ENCODE measurements around the gene MAP2K7.

The MAP2K7 gene

DNA sequence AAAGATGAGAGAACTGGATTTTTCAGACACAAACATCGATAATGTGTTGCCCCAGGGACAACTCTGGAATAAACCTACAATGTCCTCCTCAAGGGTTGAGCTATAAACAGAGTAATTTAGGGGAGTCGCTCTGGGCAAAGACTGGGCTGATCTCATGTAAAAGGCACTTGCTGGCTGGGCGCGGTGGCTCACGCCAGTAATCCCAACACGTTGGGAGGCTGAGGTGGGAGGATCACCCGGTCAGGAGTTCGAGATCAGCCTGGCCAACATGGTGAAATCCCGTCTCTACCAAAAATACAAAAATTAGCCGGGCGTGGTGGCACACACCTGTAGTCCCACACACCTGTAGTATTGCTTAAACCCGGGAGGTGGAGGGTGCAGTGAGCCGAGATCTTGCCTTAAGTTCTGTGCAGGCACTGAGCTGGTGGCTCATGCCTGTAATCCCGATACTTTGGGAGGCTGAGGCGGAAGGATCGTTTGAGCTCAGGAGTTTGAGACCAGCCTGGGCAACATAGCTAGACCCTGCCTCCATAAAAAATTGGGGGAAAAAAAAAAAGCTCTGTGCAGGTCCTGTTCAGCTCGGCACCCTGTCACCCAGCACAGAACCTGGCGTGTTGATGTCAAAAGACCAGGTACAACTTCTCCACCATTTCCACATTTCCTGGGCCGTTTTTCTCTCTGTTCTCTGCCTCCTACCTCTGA lies 38.4 kb downstream of the MAP2K7 start:
- in situ Hi-C loops (cut with MboI; ENCODE audit: low pct_unique_long_range_greater_than_20kb, low sequenced_read_pairs, unreplicated experiment) = no loop called here
- TF ChIP-seq, protein P1, sequence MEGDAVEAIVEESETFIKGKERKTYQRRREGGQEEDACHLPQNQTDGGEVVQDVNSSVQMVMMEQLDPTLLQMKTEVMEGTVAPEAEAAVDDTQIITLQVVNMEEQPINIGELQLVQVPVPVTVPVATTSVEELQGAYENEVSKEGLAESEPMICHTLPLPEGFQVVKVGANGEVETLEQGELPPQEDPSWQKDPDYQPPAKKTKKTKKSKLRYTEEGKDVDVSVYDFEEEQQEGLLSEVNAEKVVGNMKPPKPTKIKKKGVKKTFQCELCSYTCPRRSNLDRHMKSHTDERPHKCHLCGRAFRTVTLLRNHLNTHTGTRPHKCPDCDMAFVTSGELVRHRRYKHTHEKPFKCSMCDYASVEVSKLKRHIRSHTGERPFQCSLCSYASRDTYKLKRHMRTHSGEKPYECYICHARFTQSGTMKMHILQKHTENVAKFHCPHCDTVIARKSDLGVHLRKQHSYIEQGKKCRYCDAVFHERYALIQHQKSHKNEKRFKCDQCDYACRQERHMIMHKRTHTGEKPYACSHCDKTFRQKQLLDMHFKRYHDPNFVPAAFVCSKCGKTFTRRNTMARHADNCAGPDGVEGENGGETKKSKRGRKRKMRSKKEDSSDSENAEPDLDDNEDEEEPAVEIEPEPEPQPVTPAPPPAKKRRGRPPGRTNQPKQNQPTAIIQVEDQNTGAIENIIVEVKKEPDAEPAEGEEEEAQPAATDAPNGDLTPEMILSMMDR (IDR thresholded peaks at IDR 0.05; ENCODE audit: extremely low read depth, insufficient read depth, missing control alignments) = no peak
- no peak for DNase-seq (ENCODE audit: low spot score)

DNA sequence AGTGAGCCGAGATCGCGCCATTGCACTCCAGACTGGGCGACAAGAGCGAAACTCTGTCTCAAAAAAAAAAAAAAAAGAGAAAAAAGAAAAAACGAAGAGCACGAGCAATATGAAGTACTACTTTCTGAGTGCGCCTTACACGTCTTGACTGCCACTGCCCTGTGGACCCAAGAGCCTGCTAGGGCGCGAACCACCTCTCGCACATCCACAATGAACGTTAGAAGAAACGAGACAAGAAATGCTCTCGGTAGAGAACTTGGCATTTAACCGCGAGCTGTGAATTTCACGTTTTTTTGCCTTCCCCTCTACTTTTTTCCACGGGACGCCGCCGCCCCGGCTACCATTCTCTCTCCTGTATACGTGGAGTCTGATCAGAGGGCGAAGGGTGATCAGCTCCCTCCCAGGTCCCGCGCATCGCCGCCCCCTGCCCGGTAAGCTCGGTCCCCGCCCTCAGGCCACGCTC lies 39.3 kb downstream of the MAP2K7 start:
- TF ChIP-seq, protein P1 (IDR thresholded peaks at IDR 0.05; ENCODE audit: extremely low read depth, insufficient read depth, missing control alignments) = no peak
- in situ Hi-C loops (cut with MboI; ENCODE audit: low pct_unique_long_range_greater_than_20kb, low sequenced_read_pairs, unreplicated experiment) = no loop called here
- no peak for DNase-seq (ENCODE audit: low spot score)

DNA sequence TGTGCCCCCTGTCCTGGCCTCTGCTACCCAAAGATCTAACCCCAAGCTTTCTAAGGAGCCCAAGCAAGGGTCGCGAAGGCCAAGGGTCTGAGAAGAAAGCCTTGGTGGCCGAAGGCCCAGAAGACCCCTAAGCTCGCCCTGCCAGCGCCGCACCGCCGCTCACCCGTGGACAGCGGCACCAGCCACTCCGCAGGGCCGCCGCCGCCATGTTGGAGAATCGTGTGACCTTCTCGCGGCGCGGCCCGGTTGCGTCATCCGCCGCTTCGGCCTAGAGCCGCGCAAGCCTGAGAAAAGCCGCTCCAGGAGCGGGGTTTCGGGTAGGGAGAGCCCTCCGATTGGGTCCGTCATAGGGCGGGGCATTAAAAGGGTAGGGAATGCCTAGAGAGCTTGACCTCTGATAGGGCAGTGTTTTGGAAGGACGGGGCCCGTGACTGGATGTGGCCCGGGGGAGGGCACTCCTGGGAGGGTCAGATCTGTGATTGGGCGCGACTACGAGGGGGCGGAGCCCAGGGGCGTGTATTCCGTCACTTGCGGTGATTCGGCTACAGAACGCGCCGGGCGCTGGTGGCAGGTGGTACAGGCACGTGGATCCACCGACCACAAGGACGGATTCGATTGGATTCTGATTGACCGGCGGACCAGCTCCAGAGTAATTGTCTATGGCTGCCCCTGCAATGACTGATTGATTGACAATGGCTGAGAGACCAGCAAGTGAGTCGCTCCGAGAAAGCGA lies 39.9 kb downstream of the MAP2K7 start, which contains the start of gene TIMM44:
TIMM44 (minus strand) TSS at position 223 of the 733 bp plus-strand sequence; CDS start at position 208, 15 bp downstream.
- peak; percentile 97 for DNase-seq (ENCODE audit: low spot score)
- TF ChIP-seq, protein P1 (IDR thresholded peaks at IDR 0.05; ENCODE audit: extremely low read depth, insufficient read depth, missing control alignments) = no peak
- in situ Hi-C loops (cut with MboI; ENCODE audit: low pct_unique_long_range_greater_than_20kb, low sequenced_read_pairs, unreplicated experiment) = no loop called here

GRCh38 chr19:7944177-7944761 lies 40.6 kb downstream of the MAP2K7 start:
- DNase-seq (ENCODE audit: low spot score) = peak; percentile 85
- in situ Hi-C loops (cut with MboI; ENCODE audit: low pct_unique_long_range_greater_than_20kb, low sequenced_read_pairs, unreplicated experiment) = no loop called here
- TF ChIP-seq, protein P1 (IDR thresholded peaks at IDR 0.05; ENCODE audit: extremely low read depth, insufficient read depth, missing control alignments) = peak; percentile 76

DNA sequence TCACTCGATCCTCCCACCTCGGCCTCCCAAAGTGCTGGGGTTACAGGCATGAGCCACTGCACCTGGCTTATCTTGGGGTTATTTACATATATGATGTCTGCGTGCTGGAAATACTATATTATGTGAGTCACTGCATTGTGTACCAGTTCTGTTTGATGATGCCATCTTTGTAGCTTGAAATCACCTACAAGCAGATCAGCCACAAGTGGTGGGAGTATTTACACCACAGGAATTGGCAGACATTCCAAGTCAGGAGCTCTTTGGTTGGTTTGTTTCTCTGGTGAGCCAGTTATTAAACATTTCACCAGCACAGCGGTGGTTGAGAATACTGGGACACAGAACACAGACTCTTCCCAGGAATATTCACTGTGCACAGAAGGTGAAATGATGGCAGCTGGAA lies 44.3 kb downstream of the MAP2K7 start:
- TF ChIP-seq, protein P1 (IDR thresholded peaks at IDR 0.05; ENCODE audit: extremely low read depth, insufficient read depth, missing control alignments) = no peak
- no peak for DNase-seq (ENCODE audit: low spot score)
- in situ Hi-C loops (cut with MboI; ENCODE audit: low pct_unique_long_range_greater_than_20kb, low sequenced_read_pairs, unreplicated experiment) = no loop called here

- TF ChIP-seq, protein P1 (IDR thresholded peaks at IDR 0.05; ENCODE audit: extremely low read depth, insufficient read depth, missing control alignments) = no peak
- no peak for DNase-seq (ENCODE audit: low spot score)
- in situ Hi-C loops (cut with MboI; ENCODE audit: low pct_unique_long_range_greater_than_20kb, low sequenced_read_pairs, unreplicated experiment) = no loop called here
Observed at GRCh38 chr19:7953060-7953459, 49.4 kb downstream of the MAP2K7 start.

Data from GM13977 (cell line).